OCI-LY7 (cell line): Measurements from ENCODE around the gene CD300H. TPM values are rescaled to one million over a fixed set of nuclear protein-coding genes. Genes with fewer than 3 reads are reported as not detected.
A peak's percentile ranks its signal among the peaks of the same experiment; 100 is the strongest.

Experiments
- BruUV-seq: library from RNA; stranded (reverse); fragments of 400-500 nt; replicated peaks from 2 replicates; lab custom pipeline; 2021; lab: Mats Ljungman, UMichigan
- CTCF ChIA-PET: fragments of 300-600 bp; sonication (Branson Sonifier 250); formaldehyde crosslinking; loops from one replicate; lab custom pipeline; 2022; ENCODE audit warnings: antibody characterized with exemption; ENCODE audit not compliant: unreplicated experiment; lab: Charles Lee
- POLR2A ChIA-PET: fragments of 300-600 bp; sonication (Branson Sonifier 250); formaldehyde crosslinking; loops from one replicate; lab custom pipeline; 2022; ENCODE audit warnings: antibody characterized with exemption; lab: Charles Lee
- DNase-seq: peaks from one replicate; pipeline ENCODE4 v3.0.0-alpha.2; 2015; ENCODE audit warnings: low spot score
- H2AFZ ChIP-seq: fragments of 200-600 bp; sonication (generic), shearing (Covaris generic); 2 replicates; pipeline ENCODE4 v1.6.1; 2014; ENCODE audit warnings: mild to moderate bottlenecking, antibody characterized with exemption, low read length, moderate library complexity
- H3K27ac ChIP-seq: fragments of 200-600 bp; sonication (generic); 2 replicates; pipeline ENCODE4 v1.5.1; 2014; ENCODE audit warnings: mixed run types, low read depth, mild to moderate bottlenecking, moderate library complexity, low read length, inconsistent platforms; ENCODE audit not compliant: poor library complexity, severe bottlenecking
- H3K36me3 ChIP-seq: fragments of 200-600 bp; sonication (generic); 2 replicates; pipeline ENCODE4 v1.6.1; 2014; ENCODE audit warnings: mild to moderate bottlenecking, antibody characterized with exemption, low read length, moderate library complexity, mixed read lengths; ENCODE audit not compliant: insufficient read depth
- H3K4me1 ChIP-seq: fragments of 200-600 bp; sonication (generic); 2 replicates; pipeline ENCODE4 v1.5.1; 2014; ENCODE audit warnings: mild to moderate bottlenecking, low read length; ENCODE audit not compliant: insufficient read depth, poor library complexity, severe bottlenecking
- H3K4me2 ChIP-seq: fragments of 200-600 bp; sonication (generic); 2 replicates; pipeline ENCODE4 v1.6.1; 2014; ENCODE audit warnings: mild to moderate bottlenecking, low read length
- H3K4me3 ChIP-seq: fragments of 200-600 bp; sonication (generic); 2 replicates; pipeline ENCODE4 v1.5.1; 2014; ENCODE audit warnings: mild to moderate bottlenecking, low read depth, low read length; ENCODE audit not compliant: poor library complexity, severe bottlenecking
- H3K79me2 ChIP-seq: fragments of 200-600 bp; sonication (generic); 2 replicates; pipeline ENCODE4 v1.6.1; 2016; ENCODE audit warnings: low read depth, mild to moderate bottlenecking, low read length, moderate library complexity, mixed read lengths; ENCODE audit not compliant: insufficient read depth
- H3K9me2 ChIP-seq: fragments of 200-600 bp; sonication (generic); 2 replicates; pipeline ENCODE4 v1.6.1; 2016; ENCODE audit warnings: mild to moderate bottlenecking, low read length, mixed read lengths; ENCODE audit not compliant: insufficient read depth
- H3K9me3 ChIP-seq: fragments of 200-600 bp; sonication (generic); 2 replicates; pipeline ENCODE4 v1.6.1; 2014; ENCODE audit warnings: mild to moderate bottlenecking, mixed run types, low read length, mixed read lengths
- H4K20me1 ChIP-seq: fragments of 200-600 bp; sonication (generic); 2 replicates; pipeline ENCODE4 v1.6.1; 2014; ENCODE audit warnings: mild to moderate bottlenecking, antibody characterized with exemption, low read length, moderate library complexity, mixed read lengths; ENCODE audit not compliant: insufficient read depth
- EZH2phosphoT487 ChIP-seq: fragments of 200-600 bp; sonication (generic); IDR thresholded peaks from 2 replicates; pipeline ENCODE4 v1.6.1; 2018; ENCODE audit warnings: low read depth, borderline replicate concordance, mild to moderate bottlenecking, mixed run types, antibody characterized with exemption, low read length, moderate library complexity, mixed read lengths
- intact Hi-C: fragments of 100-400 bp; cut with micrococcal nuclease; formaldehyde crosslinking; loops from one replicate; pipeline ENCODE4 v1.10.0; 2022; ENCODE audit not compliant: unreplicated experiment
- total RNA-seq, 2 experiments: library from RNA; depleted of rRNA in 1 of 2; stranded (reverse); fragments of >200 nt in 1 of 2; shearing (Covaris generic) in 1 of 2; gene quantifications; 2 replicates each; pipeline ENCODE4 v1.2.3, GENCODE V29; 2014 to 2022
- TF ChIP-seq, protein P1 (sequence below): fragments of 200-600 bp; sonication (generic); conservative IDR thresholded peaks from 2 replicates; pipeline ENCODE4 v1.5.1; 2014; ENCODE audit warnings: mild to moderate bottlenecking, antibody characterized with exemption, low read length, moderate library complexity, mixed read lengths

Gene CD300H
- total RNA-seq, 2 experiments from 2014 or later, result not detected

DNA sequence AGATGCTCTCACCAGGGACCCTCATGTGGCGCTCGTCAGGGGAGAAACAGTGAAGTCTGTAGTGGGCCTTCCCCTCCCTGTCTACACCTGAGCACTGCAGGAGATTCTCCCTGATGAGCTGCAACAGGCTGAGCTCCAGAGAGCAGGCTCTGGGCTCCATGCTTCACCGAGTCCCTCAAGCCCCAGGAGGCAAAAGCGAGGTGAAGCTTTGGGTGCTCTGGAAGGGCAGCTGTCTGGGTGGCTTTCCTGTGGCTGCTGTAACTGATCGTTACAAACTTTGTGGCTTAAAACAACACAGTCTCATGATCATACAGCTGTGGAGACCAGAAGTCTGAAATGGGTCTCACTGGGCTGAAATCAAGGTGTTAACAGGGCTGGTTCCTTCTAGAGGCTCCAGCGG lies 36.9 kb upstream of the CD300H start:
- intact Hi-C loops, result no loop called here
- H3K4me1 ChIP-seq, result peaks cover 17% of the 10 kb centered on the region
- no peaks in the 10 kb centered on the region for H3K79me2 ChIP-seq
- no peak overlapping the region for H3K27ac ChIP-seq
- no peak overlapping the region for H3K4me3 ChIP-seq
- no peaks in the 10 kb centered on the region for H3K36me3 ChIP-seq
- POLR2A ChIA-PET, result interaction anchor here (0.6 to 0.8 kb wide), 2 partner anchors 12 to 21 kb away, joined by 3 to 5 read pairs; no protein-coding TSS in a partner anchor
- TF ChIP-seq, protein P1, sequence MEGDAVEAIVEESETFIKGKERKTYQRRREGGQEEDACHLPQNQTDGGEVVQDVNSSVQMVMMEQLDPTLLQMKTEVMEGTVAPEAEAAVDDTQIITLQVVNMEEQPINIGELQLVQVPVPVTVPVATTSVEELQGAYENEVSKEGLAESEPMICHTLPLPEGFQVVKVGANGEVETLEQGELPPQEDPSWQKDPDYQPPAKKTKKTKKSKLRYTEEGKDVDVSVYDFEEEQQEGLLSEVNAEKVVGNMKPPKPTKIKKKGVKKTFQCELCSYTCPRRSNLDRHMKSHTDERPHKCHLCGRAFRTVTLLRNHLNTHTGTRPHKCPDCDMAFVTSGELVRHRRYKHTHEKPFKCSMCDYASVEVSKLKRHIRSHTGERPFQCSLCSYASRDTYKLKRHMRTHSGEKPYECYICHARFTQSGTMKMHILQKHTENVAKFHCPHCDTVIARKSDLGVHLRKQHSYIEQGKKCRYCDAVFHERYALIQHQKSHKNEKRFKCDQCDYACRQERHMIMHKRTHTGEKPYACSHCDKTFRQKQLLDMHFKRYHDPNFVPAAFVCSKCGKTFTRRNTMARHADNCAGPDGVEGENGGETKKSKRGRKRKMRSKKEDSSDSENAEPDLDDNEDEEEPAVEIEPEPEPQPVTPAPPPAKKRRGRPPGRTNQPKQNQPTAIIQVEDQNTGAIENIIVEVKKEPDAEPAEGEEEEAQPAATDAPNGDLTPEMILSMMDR, result no peak
- no peak for TF ChIP-seq EZH2phosphoT487
- no peaks in the 10 kb centered on the region for H3K9me2 ChIP-seq
- no TSS peak for BruUV-seq
- H3K9me3 ChIP-seq, result no peaks in the 10 kb centered on the region
- peak; percentile 68 for DNase-seq
- CTCF ChIA-PET, result interaction anchor here (1.2 kb wide), 1 partner anchor 149 kb away, joined by 3 read pairs; no protein-coding TSS in a partner anchor
- no peaks in the 10 kb centered on the region for H4K20me1 ChIP-seq
- no peak overlapping the region for H2AFZ ChIP-seq
- H3K4me2 ChIP-seq, result peak overlapping the region; percentile 18; the same call in 1 of the 2 replicates

DNA sequence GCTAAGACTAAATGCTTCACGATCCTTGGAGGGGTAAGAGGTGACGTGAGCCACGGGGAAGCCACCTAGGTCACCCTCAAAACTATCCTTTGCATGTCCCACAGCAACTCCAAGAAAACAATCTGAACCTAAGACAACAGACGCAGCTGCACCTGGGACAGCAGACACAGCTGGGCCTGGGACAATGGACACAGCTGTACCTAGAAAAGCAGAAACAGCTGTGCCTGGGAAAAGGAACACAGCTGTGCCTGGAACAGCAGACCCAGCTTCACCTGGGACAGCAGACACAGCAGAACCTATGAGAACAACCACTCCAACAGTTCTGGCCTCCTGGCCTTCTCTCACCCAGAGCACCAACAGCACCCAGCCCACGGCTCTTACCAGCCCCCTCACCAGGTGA lies 36.4 kb upstream of the CD300H start:
- peak; percentile 58 for DNase-seq
- H3K9me3 ChIP-seq, result no peaks in the 10 kb centered on the region
- H4K20me1 ChIP-seq, result no peaks in the 10 kb centered on the region
- no peak overlapping the region for H3K4me3 ChIP-seq
- BruUV-seq, result no TSS peak
- H3K27ac ChIP-seq, result no peak overlapping the region
- H3K4me2 ChIP-seq, result peak overlapping the region; percentile 18; the same call in 1 of the 2 replicates
- no peak overlapping the region for H2AFZ ChIP-seq
- no peaks in the 10 kb centered on the region for H3K79me2 ChIP-seq
- POLR2A ChIA-PET, result interaction anchor here (0.6 to 0.8 kb wide), 3 partner anchors 13 to 21 kb away, joined by 3 to 5 read pairs (median 4); no protein-coding TSS in a partner anchor
- peaks cover 18% of the 10 kb centered on the region for H3K4me1 ChIP-seq
- H3K9me2 ChIP-seq, result no peaks in the 10 kb centered on the region
- H3K36me3 ChIP-seq, result no peaks in the 10 kb centered on the region
- intact Hi-C loops, result no loop called here
- CTCF ChIA-PET, result interaction anchor here (1.2 kb wide), 1 partner anchor 149 kb away, joined by 3 read pairs; no protein-coding TSS in a partner anchor
- TF ChIP-seq, protein P1, result no peak
- no peak for TF ChIP-seq EZH2phosphoT487

DNA sequence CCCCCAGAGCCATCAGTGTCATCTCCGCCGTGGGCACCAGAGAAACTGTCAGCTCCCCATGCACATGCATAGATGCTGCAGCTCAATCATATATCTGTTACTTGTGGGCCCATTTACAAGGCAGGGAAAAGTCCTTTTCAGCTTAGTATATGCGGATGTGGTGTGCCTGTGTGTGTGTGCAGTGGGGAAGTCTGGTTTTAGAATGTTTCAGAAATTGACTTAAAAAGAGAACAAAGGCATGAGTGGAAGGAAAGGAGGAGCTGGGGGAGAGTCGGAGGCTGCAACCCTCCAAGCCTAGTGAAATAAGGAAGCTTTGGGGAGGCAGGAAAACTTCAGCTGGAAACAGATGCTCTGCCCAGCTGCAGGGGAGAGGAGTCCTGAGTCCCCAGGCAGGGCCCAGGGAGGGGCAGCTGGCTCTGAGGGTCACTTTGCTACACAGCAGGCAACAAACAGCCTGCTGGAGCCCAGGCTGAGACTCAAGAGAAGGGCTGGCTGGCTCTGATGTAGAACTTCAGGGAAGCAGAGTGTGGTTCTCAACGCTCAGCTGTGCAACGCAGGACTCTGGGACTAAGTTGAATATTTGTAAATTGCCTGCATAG lies 35.8 kb upstream of the CD300H start:
- Histone ChIP-seq H2AFZ (no peak overlapping the region), H3K4me3 (no peak overlapping the region), H3K36me3 (no peaks in the 10 kb centered on the region), H3K79me2 (no peaks in the 10 kb centered on the region), H3K27ac (no peak overlapping the region), H3K9me2 (no peaks in the 10 kb centered on the region), H3K4me2 (no peak overlapping the region), H3K9me3 (no peaks in the 10 kb centered on the region), H3K4me1 (peaks cover 21% of the 10 kb centered on the region), H4K20me1 (no peaks in the 10 kb centered on the region)
- TF ChIP-seq, protein P1, result no peak
- TF ChIP-seq EZH2phosphoT487, result no peak
- ChIA-PET CTCF (interaction anchor here (1.2 kb wide), 1 partner anchor 148 kb away, joined by 3 read pairs; no protein-coding TSS in a partner anchor), POLR2A (interaction anchor here (0.7 kb wide), 1 partner anchor 22 kb away, joined by 4 read pairs; no protein-coding TSS in a partner anchor)
- no TSS peak for BruUV-seq
- DNase-seq, result no peak
- intact Hi-C loops, result no loop called here
